Mesothelial cell of epicardium (in vitro differentiated cells): Measurements from ENCODE around the gene MORC1. TPM values are rescaled to one million over a fixed set of nuclear protein-coding genes. Genes with fewer than 3 reads are reported as not detected.
"Not testable (repeated sequence)": the region's sequence is repeated elsewhere in the genome, so short reads cannot be mapped to it uniquely, and the experiment has no call there.

Experiments used
- DNase-seq, 2 experiments: peaks; one replicate each; pipeline ENCODE4 v3.0.0; 2021; ENCODE audit warnings: low spot score in 2 of 2; ENCODE audit not compliant: unreplicated experiment in 2 of 2
- H3K27ac Mint-ChIP-seq: 2 replicates; pipeline ENCODE4 v1.8.0; 2021; ENCODE audit warnings: mixed read lengths
- H3K27me3 Mint-ChIP-seq: 2 replicates; pipeline ENCODE4 v1.8.0; 2021; ENCODE audit warnings: low read depth, mixed read lengths
- H3K36me3 Mint-ChIP-seq: 2 replicates; pipeline ENCODE4 v1.8.0; 2021; ENCODE audit warnings: mixed read lengths
- H3K4me1 Mint-ChIP-seq: 2 replicates; pipeline ENCODE4 v1.8.0; 2021; ENCODE audit warnings: mixed read lengths
- H3K4me3 Mint-ChIP-seq: 2 replicates; pipeline ENCODE4 v1.8.0; 2021; ENCODE audit warnings: mild to moderate bottlenecking, moderate library complexity, mixed read lengths
- H3K9me3 Mint-ChIP-seq: 2 replicates; pipeline ENCODE4 v1.8.0; 2021; ENCODE audit warnings: mixed read lengths
- total RNA-seq: library from RNA; stranded (reverse); gene quantifications from 3 replicates; pipeline ENCODE4 v1.2.1, GENCODE V29; 2021
- TF ChIP-seq, protein P1 (sequence below): fragments of 200-600 bp; sonication (generic); IDR thresholded peaks from one replicate; pipeline ENCODE4 v1.5.0; 2021; ENCODE audit warnings: antibody characterized with exemption; ENCODE audit not compliant: unreplicated experiment

Gene MORC1
- total RNA-seq, 1 donor from 2014 or later: 0.18 TPM

DNA sequence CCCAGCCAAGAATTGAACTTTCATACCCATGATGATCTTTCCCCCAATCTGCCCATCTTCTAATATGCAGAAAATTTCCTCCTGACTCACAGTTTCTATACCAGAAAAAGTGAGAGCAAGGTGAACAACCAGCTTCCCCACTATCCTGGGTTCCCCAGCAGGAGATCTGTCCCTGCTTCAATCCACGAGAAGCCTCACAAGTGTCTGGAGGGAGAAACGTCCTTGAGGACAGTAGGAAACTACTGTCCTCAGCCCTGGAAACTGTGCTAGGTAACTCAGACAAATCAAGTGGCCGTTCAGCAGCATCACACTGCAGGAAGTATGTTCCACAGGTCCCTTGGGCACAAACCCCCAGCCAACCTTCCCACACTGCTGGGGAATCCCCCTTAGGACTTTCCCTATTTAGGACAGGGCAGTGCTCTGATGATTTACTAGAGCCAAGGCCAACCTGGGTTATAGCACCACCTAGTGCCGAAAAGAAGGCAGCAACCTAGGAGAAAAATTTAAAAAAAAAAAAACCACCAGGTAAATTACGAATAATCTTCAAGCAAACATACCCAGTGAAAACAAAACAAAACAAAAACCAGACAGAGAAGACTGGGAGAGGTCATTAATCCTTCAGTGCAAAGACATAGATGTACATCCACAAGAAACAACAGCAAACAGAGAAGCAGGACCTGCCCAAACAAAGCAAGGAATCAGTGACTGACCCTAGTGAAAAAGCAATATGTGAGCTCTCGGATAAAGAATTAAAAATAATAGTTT lies 36.0 kb downstream of the MORC1 start:
- peaks cover 20% of the 10 kb centered on the region for H3K4me1 Mint-ChIP-seq
- no peak overlapping the region for H3K27ac Mint-ChIP-seq
- peaks cover 41% of the 10 kb centered on the region for H3K9me3 Mint-ChIP-seq
- DNase-seq: no peak
- no peak overlapping the region for H3K4me3 Mint-ChIP-seq
- H3K36me3 Mint-ChIP-seq: peaks cover 3% of the 10 kb centered on the region
- TF ChIP-seq, protein P1, sequence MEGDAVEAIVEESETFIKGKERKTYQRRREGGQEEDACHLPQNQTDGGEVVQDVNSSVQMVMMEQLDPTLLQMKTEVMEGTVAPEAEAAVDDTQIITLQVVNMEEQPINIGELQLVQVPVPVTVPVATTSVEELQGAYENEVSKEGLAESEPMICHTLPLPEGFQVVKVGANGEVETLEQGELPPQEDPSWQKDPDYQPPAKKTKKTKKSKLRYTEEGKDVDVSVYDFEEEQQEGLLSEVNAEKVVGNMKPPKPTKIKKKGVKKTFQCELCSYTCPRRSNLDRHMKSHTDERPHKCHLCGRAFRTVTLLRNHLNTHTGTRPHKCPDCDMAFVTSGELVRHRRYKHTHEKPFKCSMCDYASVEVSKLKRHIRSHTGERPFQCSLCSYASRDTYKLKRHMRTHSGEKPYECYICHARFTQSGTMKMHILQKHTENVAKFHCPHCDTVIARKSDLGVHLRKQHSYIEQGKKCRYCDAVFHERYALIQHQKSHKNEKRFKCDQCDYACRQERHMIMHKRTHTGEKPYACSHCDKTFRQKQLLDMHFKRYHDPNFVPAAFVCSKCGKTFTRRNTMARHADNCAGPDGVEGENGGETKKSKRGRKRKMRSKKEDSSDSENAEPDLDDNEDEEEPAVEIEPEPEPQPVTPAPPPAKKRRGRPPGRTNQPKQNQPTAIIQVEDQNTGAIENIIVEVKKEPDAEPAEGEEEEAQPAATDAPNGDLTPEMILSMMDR: peak; percentile 69
- peaks cover 26% of the 10 kb centered on the region for H3K27me3 Mint-ChIP-seq

DNA sequence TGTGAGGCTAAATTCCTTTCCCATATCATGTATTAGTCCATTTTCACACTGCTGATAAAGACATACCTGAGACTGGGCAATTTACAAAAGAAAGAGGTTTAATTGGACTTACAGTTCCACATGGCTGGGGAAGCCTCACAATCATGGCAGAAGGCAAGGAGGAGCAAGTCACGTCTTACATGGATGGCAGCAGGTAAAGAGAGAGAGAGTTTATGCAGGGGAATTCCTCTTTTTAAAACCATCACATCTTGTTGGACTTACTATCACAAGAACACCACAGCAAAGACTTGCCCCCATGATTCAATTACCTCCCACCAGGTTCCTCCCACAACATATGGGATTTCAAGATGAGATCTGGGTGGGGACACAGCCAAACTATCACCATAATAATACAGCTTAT lies 37.8 kb downstream of the MORC1 start:
- H3K27ac Mint-ChIP-seq, DNase-seq, H3K36me3 Mint-ChIP-seq, H3K4me3 Mint-ChIP-seq: not testable (repeated sequence)
- H3K4me1 Mint-ChIP-seq: peaks cover 20% of the 10 kb centered on the region
- H3K27me3 Mint-ChIP-seq: peaks cover 16% of the 10 kb centered on the region
- H3K9me3 Mint-ChIP-seq: peaks cover 42% of the 10 kb centered on the region

DNA sequence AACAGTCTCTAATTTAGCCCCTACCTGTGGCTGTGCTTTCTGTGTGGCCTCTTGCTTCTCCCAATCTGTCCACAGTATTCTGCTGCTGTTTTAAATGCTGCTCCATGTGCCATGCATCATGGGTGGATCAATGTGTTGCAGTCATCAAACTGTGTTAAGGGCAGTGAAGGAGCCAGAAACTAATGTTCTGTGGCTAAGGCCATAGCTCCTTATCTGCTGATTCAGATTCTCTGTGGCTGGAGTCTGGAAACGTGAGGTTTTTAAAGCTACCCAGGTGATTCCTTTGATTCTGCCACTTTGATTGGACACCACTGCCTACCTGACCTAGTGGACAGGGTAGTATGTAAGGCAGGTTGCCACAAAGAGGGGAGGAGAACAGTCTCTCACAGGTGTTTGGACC lies 44.8 kb downstream of the MORC1 start:
- Mint-ChIP-seq H3K27me3 (peaks cover 3% of the 10 kb centered on the region), H3K4me1 (peaks cover 35% of the 10 kb centered on the region), H3K4me3 (no peak overlapping the region), H3K36me3 (peaks cover 2% of the 10 kb centered on the region), H3K27ac (no peak overlapping the region), H3K9me3 (peaks cover 10% of the 10 kb centered on the region)
- DNase-seq: no peak
- TF ChIP-seq, protein P1: no peak

DNA sequence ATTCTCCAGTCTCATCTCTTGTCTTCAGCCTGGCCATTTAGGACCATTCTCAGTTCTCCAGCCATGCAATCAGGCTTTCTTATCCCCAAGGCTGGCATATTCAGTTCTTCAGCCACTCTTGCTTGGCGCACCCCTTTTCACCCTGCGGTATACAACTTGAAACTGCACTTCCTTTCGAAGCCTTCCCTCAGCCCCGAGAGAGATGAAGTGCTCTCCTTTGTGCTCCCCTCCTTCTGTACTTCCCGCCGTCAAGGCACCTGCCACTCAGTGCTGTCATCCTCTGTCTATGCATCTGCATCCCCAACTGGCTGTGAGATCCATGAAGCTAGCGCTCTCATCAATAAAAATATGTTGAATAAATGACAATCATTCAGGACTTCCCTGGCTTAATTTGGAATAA lies 45.7 kb downstream of the MORC1 start:
- Mint-ChIP-seq H3K4me3 (no peak overlapping the region), H3K4me1 (peaks cover 30% of the 10 kb centered on the region), H3K36me3 (peaks cover 2% of the 10 kb centered on the region), H3K9me3 (peaks cover 10% of the 10 kb centered on the region), H3K27ac (no peak overlapping the region), H3K27me3 (peaks cover 3% of the 10 kb centered on the region)
- TF ChIP-seq, protein P1: no peak
- DNase-seq: no peak

DNA sequence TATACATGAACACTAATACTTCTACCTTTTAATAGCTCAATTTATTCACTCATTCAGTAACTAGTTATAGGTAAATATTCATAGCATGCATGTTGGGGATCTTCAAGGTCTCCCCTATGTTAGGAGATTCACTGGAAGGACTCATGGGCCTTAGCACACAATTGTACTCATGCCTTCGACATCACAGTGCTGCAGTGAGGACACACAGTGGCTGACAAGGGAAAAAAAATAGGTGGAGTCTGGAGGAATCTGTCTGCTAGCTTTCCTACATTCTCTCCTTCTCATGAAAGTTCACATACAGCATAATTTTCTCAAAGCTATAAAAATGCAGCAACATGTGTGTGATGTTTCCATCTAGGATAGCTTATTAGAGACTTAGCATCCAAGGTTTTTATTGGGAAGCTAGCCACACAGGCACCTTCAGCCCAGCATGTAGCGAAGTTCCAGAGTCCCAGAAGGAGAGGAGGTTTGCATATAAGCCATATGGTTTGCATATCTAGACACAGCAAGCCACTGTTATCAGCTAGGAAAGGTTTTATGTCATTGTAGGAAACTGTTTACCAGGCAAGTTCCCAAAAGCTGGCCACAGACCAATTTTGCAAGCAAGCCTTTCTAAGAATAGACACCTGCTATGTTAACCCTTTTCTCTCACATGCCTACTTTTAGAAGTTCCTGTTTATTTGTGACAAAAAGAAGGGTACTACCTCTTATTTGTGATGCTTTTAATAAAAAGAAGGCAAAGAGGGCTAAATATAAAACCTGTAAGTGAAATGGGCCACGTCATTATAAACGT lies 46.4 kb downstream of the MORC1 start:
- peaks cover 2% of the 10 kb centered on the region for H3K36me3 Mint-ChIP-seq
- TF ChIP-seq, protein P1: no peak
- H3K27me3 Mint-ChIP-seq: peaks cover 3% of the 10 kb centered on the region
- H3K27ac Mint-ChIP-seq: no peak overlapping the region
- peaks cover 30% of the 10 kb centered on the region for H3K4me1 Mint-ChIP-seq
- peaks cover 10% of the 10 kb centered on the region for H3K9me3 Mint-ChIP-seq
- H3K4me3 Mint-ChIP-seq: no peak overlapping the region
- no peak for DNase-seq

DNA sequence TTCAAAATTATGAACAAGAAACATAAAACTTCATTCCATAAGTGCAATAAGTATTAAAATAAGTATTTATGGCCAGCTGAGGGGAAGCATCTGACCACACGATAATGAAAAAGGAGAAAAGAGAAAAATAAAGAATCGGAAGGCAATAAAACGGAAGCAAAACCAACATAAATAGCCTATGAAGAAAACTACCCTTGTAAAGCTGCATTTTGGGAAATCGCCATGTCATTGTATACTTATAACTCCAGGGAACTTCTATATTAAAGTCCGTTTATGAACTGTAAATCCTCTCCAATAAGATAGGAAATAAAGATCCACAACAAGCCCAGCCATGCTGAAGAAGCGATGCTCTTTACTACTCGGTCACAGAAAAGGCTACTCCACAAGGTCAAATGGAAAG lies 47.7 kb downstream of the MORC1 start:
- Mint-ChIP-seq H3K4me3 (peak overlapping the region; percentile 5), H3K36me3 (no peaks in the 10 kb centered on the region), H3K4me1 (peaks cover 30% of the 10 kb centered on the region), H3K27ac (peak overlapping the region; percentile 10), H3K27me3 (peaks cover 4% of the 10 kb centered on the region), H3K9me3 (peaks cover 9% of the 10 kb centered on the region)
- no peak for DNase-seq
- TF ChIP-seq, protein P1: no peak
